Measurements from ENCODE around the gene LEUTX.
A peak's percentile ranks its signal among the peaks of the same experiment; 100 is the strongest.

LEUTX gene

GRCh38 chr19:39778763-39779162, at the start of gene LEUTX:
TSS of gene LEUTX (plus strand) at chr19:39778854. CDS start at chr19:39778921, 67 bp downstream.
- Mint-ChIP-seq H3K27ac (peak within 1 kb of the TSS in 1 of 2 donors; percentile 14), H3K9me3 (no peaks in the 10 kb centered on the region), H3K4me3 (no peak within 1 kb of the TSS), H3K27me3 (peaks cover 18% of the 10 kb centered on the region), H3K4me1 (no peaks in the 10 kb centered on the region)
- peak; percentile 95 for ATAC-seq
- peak in 1 of 2 donors; percentile 46 for DNase-seq

GRCh38 chr19:39729594-39729993, 49.1 kb upstream of the LEUTX start:
- H3K9me3 Mint-ChIP-seq, result peaks cover 0 to 7% of the 10 kb centered on the region in 2 donors

GRCh38 chr19:39731685-39732084, 47.0 kb upstream of the LEUTX start:
- DNase-seq (no peak), ATAC-seq (no peak)
- peaks cover 35% of the 10 kb centered on the region for H3K27me3 Mint-ChIP-seq
- H3K4me3 Mint-ChIP-seq, result no peak overlapping the region
- peaks cover 7% of the 10 kb centered on the region for H3K4me1 Mint-ChIP-seq
- H3K9me3 Mint-ChIP-seq, result peaks cover 0 to 7% of the 10 kb centered on the region in 2 donors
- H3K27ac Mint-ChIP-seq, result no peak overlapping the region

More at GRCh38 chr19:39729594-39729993, 49.1 kb upstream of the LEUTX start:
- ATAC-seq (no peak), DNase-seq (no peak)
- no peak overlapping the region for H3K27ac Mint-ChIP-seq
- no peak overlapping the region for H3K4me3 Mint-ChIP-seq
- peaks cover 51% of the 10 kb centered on the region for H3K27me3 Mint-ChIP-seq
- no peaks in the 10 kb centered on the region for H3K4me1 Mint-ChIP-seq

GRCh38 chr19:39733841-39734240, 44.8 kb upstream of the LEUTX start:
- peaks cover 34% of the 10 kb centered on the region for H3K27me3 Mint-ChIP-seq

GRCh38 chr19:39735688-39736087, 43.0 kb upstream of the LEUTX start:
- no peak for ATAC-seq
- DNase-seq, result no peak
- H3K4me3 Mint-ChIP-seq, result no peak overlapping the region
- peaks cover 22% of the 10 kb centered on the region for H3K27me3 Mint-ChIP-seq
- no peak overlapping the region for H3K27ac Mint-ChIP-seq
- peaks cover 0 to 7% of the 10 kb centered on the region in 2 donors for H3K9me3 Mint-ChIP-seq
- peaks cover 24% of the 10 kb centered on the region for H3K4me1 Mint-ChIP-seq

More at GRCh38 chr19:39733841-39734240, 44.8 kb upstream of the LEUTX start:
- DNase-seq, result no peak
- H3K9me3 Mint-ChIP-seq, result peaks cover 0 to 7% of the 10 kb centered on the region in 2 donors
- peaks cover 16% of the 10 kb centered on the region for H3K4me1 Mint-ChIP-seq
- no peak overlapping the region for H3K27ac Mint-ChIP-seq
- no peak overlapping the region for H3K4me3 Mint-ChIP-seq
- ATAC-seq, result no peak

- DNase-seq (no peak), ATAC-seq (no peak)
- peaks cover 24% of the 10 kb centered on the region for H3K4me1 Mint-ChIP-seq
- H3K4me3 Mint-ChIP-seq, result no peak overlapping the region
- peak overlapping the region in 1 of 2 donors; percentile 73 for H3K27ac Mint-ChIP-seq
- H3K27me3 Mint-ChIP-seq, result peaks cover 22% of the 10 kb centered on the region
- H3K9me3 Mint-ChIP-seq, result peaks cover 0 to 7% of the 10 kb centered on the region in 2 donors
Measured at GRCh38 chr19:39736088-39736487, 42.6 kb upstream of the LEUTX start.

- Mint-ChIP-seq H3K4me3 (no peak overlapping the region), H3K27me3 (peaks cover 34% of the 10 kb centered on the region), H3K9me3 (peaks cover 0 to 7% of the 10 kb centered on the region in 2 donors), H3K27ac (no peak overlapping the region), H3K4me1 (peaks cover 24% of the 10 kb centered on the region)
- ATAC-seq (no peak), DNase-seq (no peak)
Measured at GRCh38 chr19:39737351-39737750, 41.3 kb upstream of the LEUTX start.

- DNase-seq (no peak), ATAC-seq (no peak)
- Mint-ChIP-seq H3K27ac (no peak within 1 kb of the TSS), H3K4me1 (peaks cover 24% of the 10 kb centered on the region), H3K27me3 (peaks cover 39% of the 10 kb centered on the region), H3K9me3 (peaks cover 0 to 7% of the 10 kb centered on the region in 2 donors), H3K4me3 (no peak within 1 kb of the TSS)
Measured at GRCh38 chr19:39737891-39738290, 40.8 kb upstream of the LEUTX start, which contains the start of gene CLC. TSS of gene CLC (minus strand) at chr19:39738029. CDS start at chr19:39737952, 77 bp downstream.

GRCh38 chr19:39738814-39739213, 39.8 kb upstream of the LEUTX start:
- Mint-ChIP-seq H3K27ac (no peak overlapping the region), H3K9me3 (peaks cover 0 to 3% of the 10 kb centered on the region in 2 donors), H3K4me1 (peaks cover 24% of the 10 kb centered on the region), H3K4me3 (no peak overlapping the region), H3K27me3 (peaks cover 48% of the 10 kb centered on the region)
- DNase-seq, result no peak
- ATAC-seq, result no peak

GRCh38 chr19:39740395-39740794, 38.3 kb upstream of the LEUTX start:
- Mint-ChIP-seq H3K27ac (peak overlapping the region; percentile 6 to 72), H3K4me1 (peaks cover 24% of the 10 kb centered on the region), H3K9me3 (no peaks in the 10 kb centered on the region)

GRCh38 chr19:39745643-39746042, 33.0 kb upstream of the LEUTX start:
- Mint-ChIP-seq H3K27me3 (peaks cover 61% of the 10 kb centered on the region), H3K4me3 (no peak overlapping the region), H3K9me3 (no peaks in the 10 kb centered on the region), H3K4me1 (no peaks in the 10 kb centered on the region), H3K27ac (no peak overlapping the region)
- no peak for ATAC-seq
- DNase-seq, result no peak

More at GRCh38 chr19:39740395-39740794, 38.3 kb upstream of the LEUTX start:
- ATAC-seq (no peak), DNase-seq (no peak)
- H3K4me3 Mint-ChIP-seq, result peak overlapping the region; percentile 27 to 50
- peaks cover 50% of the 10 kb centered on the region for H3K27me3 Mint-ChIP-seq

GRCh38 chr19:39746836-39747529, 31.7 kb upstream of the LEUTX start:
- no peaks in the 10 kb centered on the region for H3K4me1 Mint-ChIP-seq
- ATAC-seq, result no peak
- no peak for DNase-seq
- no peak overlapping the region for H3K4me3 Mint-ChIP-seq
- no peaks in the 10 kb centered on the region for H3K9me3 Mint-ChIP-seq
- no peak overlapping the region for H3K27ac Mint-ChIP-seq
- H3K27me3 Mint-ChIP-seq, result peaks cover 58% of the 10 kb centered on the region

GRCh38 chr19:39749981-39750380, 28.7 kb upstream of the LEUTX start:
- no peaks in the 10 kb centered on the region for H3K4me1 Mint-ChIP-seq
- ATAC-seq (no peak), DNase-seq (no peak)
- no peaks in the 10 kb centered on the region for H3K9me3 Mint-ChIP-seq
- peak overlapping the region in 1 of 2 donors; percentile 9 for H3K27ac Mint-ChIP-seq
- no peak overlapping the region for H3K4me3 Mint-ChIP-seq
- H3K27me3 Mint-ChIP-seq, result peaks cover 46% of the 10 kb centered on the region

- H3K4me3 Mint-ChIP-seq, result no peak overlapping the region
- ATAC-seq, result peak; percentile 84
- H3K27me3 Mint-ChIP-seq, result peaks cover 25% of the 10 kb centered on the region
- no peak overlapping the region for H3K27ac Mint-ChIP-seq
- DNase-seq, result peak in 1 of 2 donors; percentile 34
- H3K9me3 Mint-ChIP-seq, result no peaks in the 10 kb centered on the region
- H3K4me1 Mint-ChIP-seq, result no peaks in the 10 kb centered on the region
Measured at GRCh38 chr19:39752390-39752789, 26.3 kb upstream of the LEUTX start.

GRCh38 chr19:39752795-39753194, 25.9 kb upstream of the LEUTX start:
- H3K27ac Mint-ChIP-seq, result no peak overlapping the region
- ATAC-seq (no peak), DNase-seq (no peak)
- no peaks in the 10 kb centered on the region for H3K4me1 Mint-ChIP-seq
- peaks cover 21% of the 10 kb centered on the region for H3K27me3 Mint-ChIP-seq
- no peaks in the 10 kb centered on the region for H3K9me3 Mint-ChIP-seq
- no peak overlapping the region for H3K4me3 Mint-ChIP-seq

GRCh38 chr19:39754544-39754943, 24.1 kb upstream of the LEUTX start:
- Mint-ChIP-seq H3K4me3 (no peak overlapping the region), H3K9me3 (no peaks in the 10 kb centered on the region), H3K4me1 (no peaks in the 10 kb centered on the region), H3K27me3 (peaks cover 21% of the 10 kb centered on the region), H3K27ac (no peak overlapping the region)
- DNase-seq (no peak), ATAC-seq (no peak)
